ENCODE results near the gene OR2S2. TPM values are rescaled to one million over a fixed set of nuclear protein-coding genes. Genes with fewer than 3 reads are reported as not detected.
"Not testable (repeated sequence)": the region's sequence is repeated elsewhere in the genome, so short reads cannot be mapped to it uniquely, and the experiment has no call there.

The OR2S2 gene
- total RNA-seq, 1 donor from 2014 or later, result not detected

DNA sequence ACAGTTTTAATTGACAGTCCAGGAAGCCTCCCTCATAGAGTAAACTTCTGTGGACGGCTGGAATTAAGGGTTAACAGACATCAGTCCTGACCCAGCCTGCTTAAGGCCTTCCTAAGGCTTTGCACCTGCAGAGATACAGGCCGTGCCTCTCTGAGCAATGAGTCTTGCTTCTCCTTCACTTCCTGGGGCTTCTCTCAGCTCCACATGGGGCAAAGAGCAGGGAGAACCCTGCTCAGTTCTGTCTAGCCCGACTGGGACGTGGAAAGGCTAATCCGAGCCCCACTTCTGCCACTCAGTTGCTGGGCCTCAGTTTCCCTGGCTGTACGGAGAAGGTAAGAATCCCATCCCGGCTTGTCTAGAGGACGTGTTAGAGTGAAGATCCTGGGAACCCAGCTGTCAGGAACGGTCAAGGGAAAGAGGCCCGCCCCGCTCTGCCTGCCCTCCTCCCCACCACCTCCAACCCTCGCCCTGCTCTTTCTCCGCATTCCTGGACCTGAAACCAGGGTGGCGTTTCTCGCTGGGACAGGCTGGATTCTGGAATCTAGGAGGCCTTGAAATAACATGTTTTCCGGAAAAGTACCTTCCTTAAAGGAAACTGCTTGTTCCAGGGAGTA lies 42.2 kb downstream of the OR2S2 start:
- TF ChIP-seq, protein P1, sequence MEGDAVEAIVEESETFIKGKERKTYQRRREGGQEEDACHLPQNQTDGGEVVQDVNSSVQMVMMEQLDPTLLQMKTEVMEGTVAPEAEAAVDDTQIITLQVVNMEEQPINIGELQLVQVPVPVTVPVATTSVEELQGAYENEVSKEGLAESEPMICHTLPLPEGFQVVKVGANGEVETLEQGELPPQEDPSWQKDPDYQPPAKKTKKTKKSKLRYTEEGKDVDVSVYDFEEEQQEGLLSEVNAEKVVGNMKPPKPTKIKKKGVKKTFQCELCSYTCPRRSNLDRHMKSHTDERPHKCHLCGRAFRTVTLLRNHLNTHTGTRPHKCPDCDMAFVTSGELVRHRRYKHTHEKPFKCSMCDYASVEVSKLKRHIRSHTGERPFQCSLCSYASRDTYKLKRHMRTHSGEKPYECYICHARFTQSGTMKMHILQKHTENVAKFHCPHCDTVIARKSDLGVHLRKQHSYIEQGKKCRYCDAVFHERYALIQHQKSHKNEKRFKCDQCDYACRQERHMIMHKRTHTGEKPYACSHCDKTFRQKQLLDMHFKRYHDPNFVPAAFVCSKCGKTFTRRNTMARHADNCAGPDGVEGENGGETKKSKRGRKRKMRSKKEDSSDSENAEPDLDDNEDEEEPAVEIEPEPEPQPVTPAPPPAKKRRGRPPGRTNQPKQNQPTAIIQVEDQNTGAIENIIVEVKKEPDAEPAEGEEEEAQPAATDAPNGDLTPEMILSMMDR (conservative IDR thresholded peaks at IDR 0.05; ENCODE audit: low read depth, low read length), result no peak
- DNase-seq (ENCODE audit: low read depth), result no peak
- H3K4me3 ChIP-seq (ENCODE audit: low read depth, low read length), result no peak overlapping the region

DNA sequence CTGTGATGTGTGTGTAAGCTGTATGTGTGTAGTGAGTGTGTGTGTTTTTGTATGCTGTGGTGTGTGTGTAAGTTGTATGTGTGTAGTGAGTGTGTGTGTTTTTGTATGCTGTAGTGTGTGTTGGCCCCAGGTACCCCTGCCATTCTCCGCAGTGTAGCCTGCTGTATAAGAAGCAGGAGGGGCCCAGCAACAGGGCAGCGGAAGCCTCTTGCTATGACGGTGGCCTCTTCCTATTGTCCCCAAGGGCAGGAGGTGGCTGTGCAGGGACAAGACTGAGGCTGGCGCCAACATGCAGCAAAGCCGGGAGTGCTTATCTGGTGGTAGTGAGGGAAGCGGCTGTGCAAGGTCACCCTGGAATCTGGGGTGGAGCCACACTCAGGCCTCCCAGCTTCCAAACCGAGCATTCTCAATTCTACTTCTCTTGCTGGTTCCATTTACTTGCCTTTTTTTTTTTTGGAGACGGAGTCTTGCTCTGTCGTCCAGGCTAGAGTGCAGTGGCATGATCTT lies 43.6 kb downstream of the OR2S2 start:
- TF ChIP-seq, protein P1 (conservative IDR thresholded peaks at IDR 0.05; ENCODE audit: low read depth, low read length), result no peak
- H3K4me3 ChIP-seq (ENCODE audit: low read depth, low read length), result no peak overlapping the region
- no peak for DNase-seq (ENCODE audit: low read depth)

DNA sequence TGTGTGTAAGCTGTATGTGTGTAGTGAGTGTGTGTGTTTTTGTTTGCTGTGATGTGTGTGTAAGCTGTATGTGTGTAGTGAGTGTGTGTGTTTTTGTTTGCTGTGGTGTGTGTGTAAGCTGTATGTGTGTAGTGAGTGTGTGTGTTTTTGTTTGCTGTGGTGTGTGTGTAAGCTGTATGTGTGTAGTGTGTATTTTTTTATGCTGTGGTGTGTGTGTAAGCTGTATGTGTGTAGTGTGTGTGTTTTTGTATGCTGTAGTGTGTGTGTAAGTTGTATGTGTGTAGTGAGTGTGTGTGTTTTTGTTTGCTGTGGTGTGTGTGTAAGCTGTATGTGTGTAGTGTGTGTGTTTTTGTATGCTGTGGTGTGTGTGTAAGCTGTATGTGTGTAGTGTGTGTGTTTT lies 44.5 kb downstream of the OR2S2 start:
- H3K4me3 ChIP-seq (ENCODE audit: low read depth, low read length); DNase-seq (ENCODE audit: low read depth): not testable (repeated sequence)

DNA sequence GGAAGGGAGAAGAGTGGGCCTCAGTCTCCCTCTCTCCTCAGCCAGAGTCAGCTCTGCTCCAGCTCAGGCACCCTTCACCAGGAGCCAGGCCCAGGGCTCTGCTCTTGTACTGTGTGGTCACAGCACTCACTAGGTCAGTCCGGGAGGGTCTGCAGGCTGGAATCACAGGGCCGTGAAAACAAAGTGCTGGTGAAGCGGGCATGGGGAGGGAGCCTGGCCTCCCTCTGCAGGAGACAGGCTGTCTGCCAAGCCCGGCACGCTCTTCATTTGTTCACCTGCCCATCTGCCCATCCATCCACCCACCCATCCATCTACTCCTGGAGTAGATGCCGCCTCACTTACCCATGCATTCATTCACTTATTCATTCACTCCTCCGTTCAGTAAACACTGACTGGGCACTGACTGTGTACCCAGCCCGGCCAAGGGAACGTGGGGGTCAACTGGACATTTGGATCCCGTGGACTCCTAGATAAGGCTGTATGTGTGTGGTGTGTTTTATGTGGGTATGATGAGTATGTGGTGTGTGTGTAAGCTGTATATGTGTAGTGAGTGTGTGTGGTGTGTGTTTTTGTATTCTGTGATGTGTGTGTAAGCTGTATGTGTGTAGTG lies 45.1 kb downstream of the OR2S2 start:
- TF ChIP-seq, protein P1 (conservative IDR thresholded peaks at IDR 0.05; ENCODE audit: low read depth, low read length), result no peak
- DNase-seq (ENCODE audit: low read depth), result no peak
- H3K4me3 ChIP-seq (ENCODE audit: low read depth, low read length), result no peak overlapping the region

DNA sequence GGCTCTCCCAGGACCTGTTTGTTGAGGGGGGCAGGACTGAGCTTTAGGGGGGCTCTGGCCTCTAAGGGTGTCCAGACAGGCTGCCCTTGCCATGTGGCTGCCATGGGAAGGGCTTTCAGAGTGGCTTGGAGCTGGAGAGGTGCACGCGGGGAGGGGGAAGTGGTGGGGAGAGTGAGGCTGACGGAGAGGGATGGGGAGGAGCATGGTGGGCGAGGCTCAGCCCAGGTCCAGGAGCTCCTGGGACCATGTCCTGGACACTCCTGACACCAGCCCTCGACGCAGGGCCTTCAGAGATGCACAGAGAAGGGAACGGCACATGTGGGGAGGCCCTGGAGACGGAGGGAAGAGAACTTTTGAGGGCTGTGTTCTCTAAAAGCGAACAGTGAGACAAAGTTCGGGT lies 46.3 kb downstream of the OR2S2 start:
- DNase-seq (ENCODE audit: low read depth), result no peak
- H3K4me3 ChIP-seq (ENCODE audit: low read depth, low read length), result no peak overlapping the region
- TF ChIP-seq, protein P1 (conservative IDR thresholded peaks at IDR 0.05; ENCODE audit: low read depth, low read length), result no peak

DNA sequence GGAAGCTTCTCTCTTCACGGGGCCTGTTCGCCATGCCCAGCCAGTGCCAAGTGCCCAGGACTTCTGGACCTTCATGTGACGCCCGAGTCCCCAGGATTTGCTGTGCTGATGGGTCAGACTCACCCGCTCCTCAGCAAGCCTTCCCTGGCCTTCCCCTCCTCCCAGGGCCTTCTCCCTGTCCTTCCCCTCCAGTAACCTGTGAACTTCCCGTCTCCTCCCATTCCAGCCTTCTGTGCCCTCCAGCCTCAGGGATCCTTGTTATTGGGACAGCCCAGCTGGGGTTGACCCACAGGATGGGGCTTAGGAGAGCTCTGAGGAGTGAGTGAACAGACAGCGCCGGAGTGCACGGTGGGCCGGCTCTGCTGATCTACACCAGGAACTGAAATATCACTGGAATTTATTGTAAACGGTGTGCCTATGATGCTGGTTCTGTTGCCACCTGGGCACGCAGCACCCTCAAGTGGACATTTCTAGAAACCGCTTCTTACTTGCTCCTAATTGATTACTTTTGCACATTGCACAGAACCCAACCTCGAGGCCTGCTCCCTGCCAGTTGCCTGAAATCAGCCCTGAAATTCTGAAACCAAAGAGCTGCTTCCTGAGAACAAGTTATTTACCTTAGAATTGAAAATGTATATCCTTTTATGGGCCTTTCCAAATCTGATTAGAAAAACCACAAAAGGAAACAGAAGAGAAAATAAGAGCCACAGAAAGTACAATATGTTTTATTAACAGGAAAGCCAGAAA lies 47.2 kb downstream of the OR2S2 start:
- TF ChIP-seq, protein P1 (conservative IDR thresholded peaks at IDR 0.05; ENCODE audit: low read depth, low read length), result peak; percentile 76
- no peak for DNase-seq (ENCODE audit: low read depth)
- no peak overlapping the region for H3K4me3 ChIP-seq (ENCODE audit: low read depth, low read length)
